Neural cell (in vitro differentiated cells): ENCODE measurements around the gene METTL1. TPM values are rescaled to one million over a fixed set of nuclear protein-coding genes. Genes with fewer than 3 reads are reported as not detected.

Experiments used
- H2AFZ ChIP-seq: fragments of 200-600, 300-800 bp; sonication (generic), shearing (Covaris generic); 2 replicates; pipeline ENCODE4 v1.6.0; 2014; ENCODE audit warnings: low read depth, mild to moderate bottlenecking, antibody characterized with exemption, low read length, moderate library complexity
- H3F3A ChIP-seq: fragments of 200-600 bp; shearing (Covaris generic); 2 replicates; pipeline ENCODE4 v1.6.1; 2016; ENCODE audit warnings: mild to moderate bottlenecking, moderate library complexity, mixed read lengths, antibody characterized with exemption, low read length; ENCODE audit not compliant: insufficient read depth, poor library complexity, severe bottlenecking
- H3K27ac ChIP-seq: fragments of 200-600, 300-800 bp; sonication (generic), shearing (Covaris generic); 2 replicates; pipeline ENCODE4 v1.5.1; 2014; ENCODE audit warnings: mild to moderate bottlenecking, low read length, moderate library complexity
- H3K27me3 ChIP-seq: fragments of 300-800, 200-600 bp; sonication (generic), shearing (Covaris generic); 2 replicates; pipeline ENCODE4 v1.6.0; 2014; ENCODE audit warnings: mild to moderate bottlenecking, low read depth, low read length, moderate library complexity; ENCODE audit not compliant: insufficient read depth
- H3K36me3 ChIP-seq: fragments of 300-800, 200-600 bp; sonication (generic), shearing (Covaris generic); 2 replicates; pipeline ENCODE4 v1.5.1; 2014; ENCODE audit warnings: mild to moderate bottlenecking, antibody characterized with exemption, low read length, moderate library complexity; ENCODE audit not compliant: insufficient read depth
- H3K4me2 ChIP-seq: fragments of 300-800, 200-600 bp; sonication (generic), shearing (Covaris generic); 2 replicates; pipeline ENCODE4 v1.6.0; 2014; ENCODE audit warnings: mild to moderate bottlenecking, low read length
- H3K4me3 ChIP-seq: fragments of 300-800, 200-600 bp; sonication (generic), shearing (Covaris generic); 2 replicates; pipeline ENCODE4 v1.5.1; 2014; ENCODE audit warnings: mild to moderate bottlenecking, low read length, moderate library complexity
- H3K79me2 ChIP-seq: fragments of 200-600 bp; shearing (Covaris generic); replicated peaks from 2 replicates; pipeline ENCODE4 v1.6.0; 2014; ENCODE audit warnings: mild to moderate bottlenecking, low read length, moderate library complexity; ENCODE audit not compliant: insufficient read depth
- H3K9ac ChIP-seq: fragments of 300-800, 200-600 bp; sonication (generic), shearing (Covaris generic); 2 replicates; pipeline ENCODE4 v1.6.1; 2016; ENCODE audit warnings: mild to moderate bottlenecking, low read length, mixed read lengths
- H3K9me2 ChIP-seq: fragments of 200-600 bp; shearing (Covaris generic); 2 replicates; pipeline ENCODE4 v1.6.1; 2016; ENCODE audit warnings: mild to moderate bottlenecking, low read length, mixed read lengths; ENCODE audit not compliant: insufficient read depth
- H3K9me3 ChIP-seq: fragments of 200-600, 300-800 bp; sonication (generic), shearing (Covaris generic); 2 replicates; pipeline ENCODE4 v1.6.1; 2016; ENCODE audit warnings: mild to moderate bottlenecking, mixed run types, low read length, moderate library complexity, mixed read lengths
- H4K20me1 ChIP-seq: fragments of 200-600 bp; shearing (Covaris generic); 2 replicates; pipeline ENCODE4 v1.6.1; 2016; ENCODE audit warnings: mild to moderate bottlenecking, mixed run types; ENCODE audit not compliant: insufficient read depth
- EP300 ChIP-seq: fragments of 450-650 bp; conservative IDR thresholded peaks from 2 replicates; pipeline ENCODE4 v1.6.1; 2014; ENCODE audit warnings: antibody characterized with exemption, mild to moderate bottlenecking, moderate library complexity; ENCODE audit not compliant: poor library complexity, severe bottlenecking
- EZH2 ChIP-seq: fragments of 200-600, 300-800 bp; shearing (Covaris generic), sonication (generic); IDR thresholded peaks from 2 replicates; pipeline ENCODE4 v1.6.1; 2014; ENCODE audit warnings: antibody characterized with exemption, low read length, borderline replicate concordance, mild to moderate bottlenecking; ENCODE audit not compliant: insufficient read depth, poor library complexity, severe bottlenecking
- MXI1 ChIP-seq: fragments of 450-650 bp; conservative IDR thresholded peaks from 2 replicates; pipeline ENCODE4 v1.6.1; 2014; ENCODE audit warnings: antibody characterized with exemption, mild to moderate bottlenecking; ENCODE audit not compliant: poor library complexity, severe bottlenecking
- POLR2AphosphoS5 ChIP-seq: IDR thresholded peaks from 2 replicates; pipeline ENCODE4 v1.6.1; 2012
- RAD21 ChIP-seq: fragments of 450-650 bp; conservative IDR thresholded peaks from 2 replicates; pipeline ENCODE4 v1.6.1; 2014; ENCODE audit warnings: antibody characterized with exemption, mild to moderate bottlenecking, moderate library complexity
- SMC3 ChIP-seq: fragments of 450-650 bp; conservative IDR thresholded peaks from 2 replicates; pipeline ENCODE4 v1.6.1; 2014; ENCODE audit warnings: antibody characterized with exemption, mild to moderate bottlenecking, moderate library complexity; ENCODE audit not compliant: poor library complexity
- TAF1 ChIP-seq: IDR thresholded peaks from 2 replicates; pipeline ENCODE4 v1.6.1; 2012; ENCODE audit warnings: low read depth
- polyA plus RNA-seq: library from polyadenylated mRNA; depleted of rRNA; stranded (reverse); fragments of >200 nt; gene quantifications from 2 replicates; pipeline ENCODE4 v1.2.3, GENCODE V29; 2014
- TF ChIP-seq, protein P1 (sequence below): fragments of 450-650 bp; IDR thresholded peaks from 2 replicates; pipeline ENCODE4 v1.5.1; 2014; ENCODE audit warnings: antibody characterized with exemption, mild to moderate bottlenecking, moderate library complexity; ENCODE audit not compliant: poor library complexity, severe bottlenecking
- TF ChIP-seq, protein P2 (sequence below): IDR thresholded peaks from 2 replicates; pipeline ENCODE4 v1.6.1; 2012; ENCODE audit warnings: borderline replicate concordance

Gene METTL1
- polyA plus RNA-seq, 1 donor from 2014 or later = 1.9 TPM

DNA sequence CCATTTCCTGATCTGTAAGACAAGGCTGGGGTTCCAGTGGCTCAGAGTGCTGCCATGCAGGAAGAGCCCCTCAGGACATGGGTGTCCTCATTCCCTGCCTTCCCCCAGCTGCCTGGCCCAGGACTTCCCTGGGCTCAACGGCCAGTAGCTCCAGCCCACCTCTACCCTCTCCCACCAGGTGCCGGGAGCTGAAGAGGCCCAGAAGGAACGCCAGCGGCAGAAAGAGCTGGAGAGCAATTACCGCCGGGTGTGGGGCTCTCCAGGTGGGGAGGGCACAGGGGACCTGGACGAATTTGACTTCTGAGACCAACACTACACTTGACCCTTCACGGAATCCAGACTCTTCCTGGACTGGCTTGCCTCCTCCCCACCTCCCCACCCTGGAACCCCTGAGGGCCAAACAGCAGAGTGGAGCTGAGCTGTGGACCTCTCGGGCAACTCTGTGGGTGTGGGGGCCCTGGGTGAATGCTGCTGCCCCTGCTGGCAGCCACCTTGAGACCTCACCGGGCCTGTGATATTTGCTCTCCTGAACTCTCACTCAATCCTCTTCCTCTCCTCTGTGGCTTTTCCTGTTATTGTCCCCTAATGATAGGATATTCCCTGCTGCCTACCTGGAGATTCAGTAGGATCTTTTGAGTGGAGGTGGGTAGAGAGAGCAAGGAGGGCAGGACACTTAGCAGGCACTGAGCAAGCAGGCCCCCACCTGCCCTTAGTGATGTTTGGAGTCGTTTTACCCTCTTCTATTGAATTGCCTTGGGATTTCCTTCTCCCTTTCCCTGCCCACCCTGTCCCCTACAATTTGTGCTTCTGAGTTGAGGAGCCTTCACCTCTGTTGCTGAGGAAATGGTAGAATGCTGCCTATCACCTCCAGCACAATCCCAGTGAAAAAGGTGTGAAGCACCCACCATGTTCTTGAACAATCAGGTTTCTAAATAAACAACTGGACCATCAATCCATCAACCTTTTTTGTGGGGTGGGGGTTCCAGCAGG is 51.0 kb downstream of the METTL1 start:
- Histone ChIP-seq H3K79me2 (no peaks in the 10 kb centered on the region), H3K9me3 (no peaks in the 10 kb centered on the region), H4K20me1 (no peaks in the 10 kb centered on the region), H2AFZ (no peak overlapping the region), H3F3A (no peaks in the 10 kb centered on the region), H3K27ac (no peak overlapping the region), H3K9ac (no peak overlapping the region), H3K27me3 (peaks cover 3% of the 10 kb centered on the region), H3K36me3 (no peaks in the 10 kb centered on the region), H3K4me2 (no peak overlapping the region), H3K4me3 (no peak overlapping the region), H3K9me2 (no peaks in the 10 kb centered on the region)
- TF ChIP-seq POLR2AphosphoS5 (no peak), EP300 (no peak), RAD21 (no peak), MXI1 (no peak), SMC3 (no peak), EZH2 (no peak), TAF1 (no peak)
- TF ChIP-seq, protein P1, sequence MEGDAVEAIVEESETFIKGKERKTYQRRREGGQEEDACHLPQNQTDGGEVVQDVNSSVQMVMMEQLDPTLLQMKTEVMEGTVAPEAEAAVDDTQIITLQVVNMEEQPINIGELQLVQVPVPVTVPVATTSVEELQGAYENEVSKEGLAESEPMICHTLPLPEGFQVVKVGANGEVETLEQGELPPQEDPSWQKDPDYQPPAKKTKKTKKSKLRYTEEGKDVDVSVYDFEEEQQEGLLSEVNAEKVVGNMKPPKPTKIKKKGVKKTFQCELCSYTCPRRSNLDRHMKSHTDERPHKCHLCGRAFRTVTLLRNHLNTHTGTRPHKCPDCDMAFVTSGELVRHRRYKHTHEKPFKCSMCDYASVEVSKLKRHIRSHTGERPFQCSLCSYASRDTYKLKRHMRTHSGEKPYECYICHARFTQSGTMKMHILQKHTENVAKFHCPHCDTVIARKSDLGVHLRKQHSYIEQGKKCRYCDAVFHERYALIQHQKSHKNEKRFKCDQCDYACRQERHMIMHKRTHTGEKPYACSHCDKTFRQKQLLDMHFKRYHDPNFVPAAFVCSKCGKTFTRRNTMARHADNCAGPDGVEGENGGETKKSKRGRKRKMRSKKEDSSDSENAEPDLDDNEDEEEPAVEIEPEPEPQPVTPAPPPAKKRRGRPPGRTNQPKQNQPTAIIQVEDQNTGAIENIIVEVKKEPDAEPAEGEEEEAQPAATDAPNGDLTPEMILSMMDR = no peak
- TF ChIP-seq, protein P2, sequence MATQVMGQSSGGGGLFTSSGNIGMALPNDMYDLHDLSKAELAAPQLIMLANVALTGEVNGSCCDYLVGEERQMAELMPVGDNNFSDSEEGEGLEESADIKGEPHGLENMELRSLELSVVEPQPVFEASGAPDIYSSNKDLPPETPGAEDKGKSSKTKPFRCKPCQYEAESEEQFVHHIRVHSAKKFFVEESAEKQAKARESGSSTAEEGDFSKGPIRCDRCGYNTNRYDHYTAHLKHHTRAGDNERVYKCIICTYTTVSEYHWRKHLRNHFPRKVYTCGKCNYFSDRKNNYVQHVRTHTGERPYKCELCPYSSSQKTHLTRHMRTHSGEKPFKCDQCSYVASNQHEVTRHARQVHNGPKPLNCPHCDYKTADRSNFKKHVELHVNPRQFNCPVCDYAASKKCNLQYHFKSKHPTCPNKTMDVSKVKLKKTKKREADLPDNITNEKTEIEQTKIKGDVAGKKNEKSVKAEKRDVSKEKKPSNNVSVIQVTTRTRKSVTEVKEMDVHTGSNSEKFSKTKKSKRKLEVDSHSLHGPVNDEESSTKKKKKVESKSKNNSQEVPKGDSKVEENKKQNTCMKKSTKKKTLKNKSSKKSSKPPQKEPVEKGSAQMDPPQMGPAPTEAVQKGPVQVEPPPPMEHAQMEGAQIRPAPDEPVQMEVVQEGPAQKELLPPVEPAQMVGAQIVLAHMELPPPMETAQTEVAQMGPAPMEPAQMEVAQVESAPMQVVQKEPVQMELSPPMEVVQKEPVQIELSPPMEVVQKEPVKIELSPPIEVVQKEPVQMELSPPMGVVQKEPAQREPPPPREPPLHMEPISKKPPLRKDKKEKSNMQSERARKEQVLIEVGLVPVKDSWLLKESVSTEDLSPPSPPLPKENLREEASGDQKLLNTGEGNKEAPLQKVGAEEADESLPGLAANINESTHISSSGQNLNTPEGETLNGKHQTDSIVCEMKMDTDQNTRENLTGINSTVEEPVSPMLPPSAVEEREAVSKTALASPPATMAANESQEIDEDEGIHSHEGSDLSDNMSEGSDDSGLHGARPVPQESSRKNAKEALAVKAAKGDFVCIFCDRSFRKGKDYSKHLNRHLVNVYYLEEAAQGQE = no peak

DNA sequence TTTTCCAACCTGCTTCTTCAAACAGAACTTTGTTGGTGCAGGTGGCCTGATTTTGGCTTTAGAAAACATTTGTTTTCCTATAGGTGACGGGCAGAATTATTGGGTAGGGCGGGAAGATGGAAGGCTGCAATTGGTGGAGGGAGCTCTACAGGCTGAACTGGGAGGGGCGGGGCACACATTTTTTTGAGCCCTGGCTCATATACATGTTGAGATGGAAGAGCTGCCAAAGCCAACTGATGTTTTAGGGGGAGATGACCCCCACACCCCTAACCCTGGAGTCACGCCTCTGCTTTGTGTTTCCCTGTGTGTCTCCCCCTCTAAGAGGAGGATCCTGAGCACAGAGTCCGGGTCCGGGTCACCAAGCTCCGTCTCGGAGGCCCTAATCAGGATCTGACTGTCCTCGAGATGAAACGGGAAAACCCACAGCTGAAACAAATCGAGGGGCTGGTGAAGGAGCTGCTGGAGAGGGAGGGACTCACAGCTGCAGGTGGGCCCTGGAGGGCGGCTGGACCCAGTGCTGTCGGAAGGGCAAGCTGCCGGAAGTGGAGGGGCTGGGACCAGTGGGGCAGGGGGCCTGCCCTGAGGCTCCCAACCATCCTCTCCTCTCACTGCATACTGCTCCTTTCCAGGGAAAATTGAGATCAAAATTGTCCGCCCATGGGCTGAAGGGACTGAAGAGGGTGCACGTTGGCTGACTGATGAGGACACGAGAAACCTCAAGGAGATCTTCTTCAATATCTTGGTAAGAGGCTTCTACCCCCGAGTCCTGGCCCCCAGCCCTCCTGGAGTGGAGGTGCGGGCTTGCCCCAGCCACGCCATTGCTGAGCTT is 51.9 kb downstream of the METTL1 start:
- TF ChIP-seq SMC3 (no peak), EP300 (no peak), RAD21 (no peak), EZH2 (no peak), TAF1 (no peak), MXI1 (no peak), POLR2AphosphoS5 (no peak)
- TF ChIP-seq, protein P1 = no peak
- no peaks in the 10 kb centered on the region for H3F3A ChIP-seq
- H3K9me2 ChIP-seq = no peaks in the 10 kb centered on the region
- no peak overlapping the region for H3K4me3 ChIP-seq
- H3K36me3 ChIP-seq = no peaks in the 10 kb centered on the region
- H3K27me3 ChIP-seq = no peaks in the 10 kb centered on the region
- H3K79me2 ChIP-seq = no peaks in the 10 kb centered on the region
- no peaks in the 10 kb centered on the region for H3K9me3 ChIP-seq
- no peak overlapping the region for H2AFZ ChIP-seq
- H4K20me1 ChIP-seq = no peaks in the 10 kb centered on the region
- H3K4me2 ChIP-seq = no peak overlapping the region
- H3K9ac ChIP-seq = no peak overlapping the region
- no peak overlapping the region for H3K27ac ChIP-seq
